KMS-11 (cell line): ENCODE results near the gene ALG2.

Source experiments
- H2AFZ ChIP-seq: fragments of 200-600 bp; sonication (generic); 2 replicates; pipeline ENCODE4 v1.6.1; 2016; ENCODE audit warnings: antibody characterized with exemption, mixed run types, low read depth
- H3K27ac ChIP-seq: fragments of 200-600 bp; sonication (generic); 2 replicates; pipeline ENCODE4 v1.6.1; 2016; ENCODE audit warnings: mild to moderate bottlenecking, mixed run types
- H3K27me3 ChIP-seq: fragments of 200-600 bp; sonication (generic); 2 replicates; pipeline ENCODE4 v1.6.1; 2017; ENCODE audit warnings: mild to moderate bottlenecking, low read depth, mixed run types, moderate library complexity; ENCODE audit not compliant: insufficient read depth
- H3K36me3 ChIP-seq: fragments of 200-600 bp; sonication (generic); 2 replicates; pipeline ENCODE4 v1.6.1; 2017; ENCODE audit warnings: mild to moderate bottlenecking, mixed run types; ENCODE audit not compliant: insufficient read depth
- H3K4me1 ChIP-seq: fragments of 200-600 bp; sonication (generic); 2 replicates; pipeline ENCODE4 v1.6.1; 2016; ENCODE audit warnings: mild to moderate bottlenecking, low read depth, mixed run types; ENCODE audit not compliant: poor library complexity, severe bottlenecking
- H3K4me2 ChIP-seq: fragments of 200-600 bp; sonication (generic); 2 replicates; pipeline ENCODE4 v1.7.0; 2016; ENCODE audit warnings: mild to moderate bottlenecking, mixed run types
- H3K4me3 ChIP-seq: fragments of 200-600 bp; sonication (generic); IDR thresholded peaks from 2 replicates; pipeline ENCODE4 v1.6.1; 2017; ENCODE audit warnings: low read depth, low read length, mixed read lengths; ENCODE audit not compliant: insufficient read depth
- H3K79me2 ChIP-seq: fragments of 200-600 bp; sonication (generic); 2 replicates; pipeline ENCODE4 v1.6.1; 2016; ENCODE audit warnings: low read depth, mixed run types; ENCODE audit not compliant: insufficient read depth
- H3K9ac ChIP-seq: fragments of 200-600 bp; sonication (generic); 2 replicates; pipeline ENCODE4 v1.6.1; 2016; ENCODE audit warnings: mild to moderate bottlenecking, mixed run types
- H4K20me1 ChIP-seq: fragments of 200-600 bp; sonication (generic); 2 replicates; pipeline ENCODE4 v1.6.1; 2016; ENCODE audit warnings: mild to moderate bottlenecking, mixed run types; ENCODE audit not compliant: insufficient read depth
- TF ChIP-seq, protein P1 (sequence below): fragments of 200-600 bp; sonication (generic); conservative IDR thresholded peaks from 2 replicates; pipeline ENCODE4 v1.6.1; 2017; ENCODE audit warnings: low read depth, mild to moderate bottlenecking, antibody characterized with exemption, low read length, moderate library complexity, mixed read lengths

Gene ALG2

DNA sequence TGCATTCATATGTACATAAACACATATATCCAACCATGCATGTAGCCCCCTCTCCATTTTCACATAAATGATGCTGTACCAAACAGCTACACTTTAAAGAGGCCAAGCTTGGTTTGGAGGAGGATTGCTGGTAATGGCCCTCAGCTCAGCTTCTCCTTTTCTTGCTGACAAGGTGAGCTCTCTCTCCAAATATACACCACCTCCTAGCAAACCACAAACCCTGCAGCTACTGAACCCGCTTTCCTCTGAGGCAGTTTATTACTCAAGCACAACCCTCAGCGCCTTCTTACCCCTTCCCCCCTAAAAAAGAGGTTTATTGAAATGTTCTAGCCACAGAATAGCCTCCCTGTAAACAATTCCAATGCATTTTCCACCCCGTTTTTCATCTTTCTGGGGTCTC lies 54.0 kb downstream of the ALG2 start:
- no peaks in the 10 kb centered on the region for H4K20me1 ChIP-seq
- no peaks in the 10 kb centered on the region for H3K79me2 ChIP-seq
- H3K4me2 ChIP-seq, result no peak overlapping the region; the same call in 1 of the 2 replicates
- no peak overlapping the region for H3K4me3 ChIP-seq
- peaks cover 42% of the 10 kb centered on the region for H3K4me1 ChIP-seq
- TF ChIP-seq, protein P1, sequence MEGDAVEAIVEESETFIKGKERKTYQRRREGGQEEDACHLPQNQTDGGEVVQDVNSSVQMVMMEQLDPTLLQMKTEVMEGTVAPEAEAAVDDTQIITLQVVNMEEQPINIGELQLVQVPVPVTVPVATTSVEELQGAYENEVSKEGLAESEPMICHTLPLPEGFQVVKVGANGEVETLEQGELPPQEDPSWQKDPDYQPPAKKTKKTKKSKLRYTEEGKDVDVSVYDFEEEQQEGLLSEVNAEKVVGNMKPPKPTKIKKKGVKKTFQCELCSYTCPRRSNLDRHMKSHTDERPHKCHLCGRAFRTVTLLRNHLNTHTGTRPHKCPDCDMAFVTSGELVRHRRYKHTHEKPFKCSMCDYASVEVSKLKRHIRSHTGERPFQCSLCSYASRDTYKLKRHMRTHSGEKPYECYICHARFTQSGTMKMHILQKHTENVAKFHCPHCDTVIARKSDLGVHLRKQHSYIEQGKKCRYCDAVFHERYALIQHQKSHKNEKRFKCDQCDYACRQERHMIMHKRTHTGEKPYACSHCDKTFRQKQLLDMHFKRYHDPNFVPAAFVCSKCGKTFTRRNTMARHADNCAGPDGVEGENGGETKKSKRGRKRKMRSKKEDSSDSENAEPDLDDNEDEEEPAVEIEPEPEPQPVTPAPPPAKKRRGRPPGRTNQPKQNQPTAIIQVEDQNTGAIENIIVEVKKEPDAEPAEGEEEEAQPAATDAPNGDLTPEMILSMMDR, result no peak
- no peak overlapping the region for H2AFZ ChIP-seq
- no peak overlapping the region for H3K27ac ChIP-seq
- H3K36me3 ChIP-seq, result no peaks in the 10 kb centered on the region
- no peaks in the 10 kb centered on the region for H3K27me3 ChIP-seq
- H3K9ac ChIP-seq, result no peak overlapping the region

DNA sequence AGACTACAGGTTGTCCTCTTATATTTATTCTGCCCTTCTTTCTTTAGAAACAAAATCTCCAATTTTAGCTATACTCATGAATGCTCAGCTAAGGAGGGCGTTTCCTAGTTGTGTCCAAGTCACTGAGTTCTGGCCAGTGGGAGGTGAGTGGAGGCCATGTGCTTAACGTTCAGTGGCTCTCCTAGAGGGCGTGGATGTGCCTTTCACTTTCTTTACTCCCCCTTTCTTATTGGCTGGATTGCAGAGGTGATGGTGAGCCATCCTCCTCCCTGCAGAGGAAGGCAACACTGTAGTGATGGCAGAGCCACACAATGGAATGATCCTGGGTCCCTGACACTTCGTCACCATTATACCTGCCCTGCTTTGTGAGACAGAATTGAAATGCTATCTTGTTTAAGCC lies 54.6 kb downstream of the ALG2 start:
- Histone ChIP-seq H3K4me1 (peaks cover 45% of the 10 kb centered on the region), H3K27me3 (no peaks in the 10 kb centered on the region), H3K79me2 (no peaks in the 10 kb centered on the region), H3K4me2 (no peak overlapping the region), H2AFZ (no peak overlapping the region), H3K27ac (no peak overlapping the region), H3K9ac (no peak overlapping the region), H4K20me1 (no peaks in the 10 kb centered on the region), H3K4me3 (no peak overlapping the region), H3K36me3 (no peaks in the 10 kb centered on the region)
- TF ChIP-seq, protein P1, result no peak
